SK-N-SH (cell line): ENCODE results near the gene BEST1. TPM values are rescaled to one million over a fixed set of nuclear protein-coding genes. Genes with fewer than 3 reads are reported as not detected.

Source experiments
- CTCF ChIA-PET: fragments of 300-600, 350-600 bp; formaldehyde crosslinking; extraction: SDS; loops from one replicate; lab custom pipeline; 2021; lab: Yijun Ruan, JAX
- POLR2A ChIA-PET: fragments of 350-600 bp; sonication (Branson Sonifier 250); formaldehyde crosslinking; extraction: SDS; loops from one replicate; lab custom pipeline; 2020; ENCODE audit warnings: antibody characterized with exemption, inconsistent platforms; lab: Yijun Ruan, JAX
- DNase-seq: peaks from one replicate; pipeline ENCODE4 v3.0.0; 2012
- H2AFZ ChIP-seq: fragments of 200-600 bp; sonication (generic); 2 replicates; pipeline ENCODE4 v1.8.1; 2016; ENCODE audit warnings: antibody characterized with exemption, mild to moderate bottlenecking, low read depth
- H3F3A ChIP-seq: fragments of 200-600 bp; sonication (generic); replicated peaks from 2 replicates; pipeline ENCODE3; 2016; ENCODE audit warnings: antibody characterized with exemption, mild to moderate bottlenecking; ENCODE audit not compliant: insufficient read depth
- H3K27ac ChIP-seq, 2 experiments: fragments of 200-500 bp in 1 of 2; fragments of 200-600 bp in 1 of 2; sonication (Bioruptor generic) in 1 of 2; sonication (generic), shearing (Covaris generic) in 1 of 2; 2 replicates each; pipeline versions ENCODE4 v1.5.1 to v1.6.1; 2014 to 2016; ENCODE audit warnings: low read depth in 2 of 2, inconsistent platforms in 1 of 2, low read length in 1 of 2, mild to moderate bottlenecking in 1 of 2, mixed read lengths in 1 of 2
- H3K27me3 ChIP-seq: fragments of 200-600 bp; sonication (generic), shearing (Covaris generic); 2 replicates; pipeline ENCODE4 v1.6.1; 2016; ENCODE audit warnings: mixed run types; ENCODE audit not compliant: insufficient read depth
- H3K36me3 ChIP-seq, 2 experiments: fragments of 200-500 bp in 1 of 2; fragments of 200-600 bp in 1 of 2; sonication (Bioruptor generic) in 1 of 2; sonication (generic) in 1 of 2; replicated peaks in 1 of 2; 2 replicates each; pipeline versions ENCODE3 to v1.5.1; 2014 to 2016; ENCODE audit warnings: low read length in 1 of 2, mild to moderate bottlenecking in 1 of 2; ENCODE audit not compliant: insufficient read depth in 2 of 2, control insufficient read depth in 1 of 2
- H3K4me1 ChIP-seq, 2 experiments: fragments of 200-500 bp in 1 of 2; fragments of 200-600 bp in 1 of 2; sonication (Bioruptor generic) in 1 of 2; sonication (generic), shearing (Covaris generic) in 1 of 2; 2 replicates each; pipeline versions ENCODE4 v1.5.1 to v1.6.1; 2014 to 2016; ENCODE audit warnings: low read depth in 1 of 2, low read length in 1 of 2, mixed run types in 1 of 2; ENCODE audit not compliant: insufficient read depth in 2 of 2, control insufficient read depth in 1 of 2
- H3K4me2 ChIP-seq: fragments of 200-600 bp; sonication (generic), shearing (Covaris generic); 2 replicates; pipeline ENCODE4 v1.6.1; 2017; ENCODE audit warnings: mixed run types
- H3K4me3 ChIP-seq, 2 experiments: fragments of 200-500 bp in 1 of 2; fragments of 200-600 bp in 1 of 2; sonication (Bioruptor generic) in 1 of 2; sonication (generic), shearing (Covaris generic) in 1 of 2; 2 replicates each; pipeline versions ENCODE4 v1.5.1 to v1.8.1; 2014 to 2016; ENCODE audit warnings: low read depth in 2 of 2, inconsistent platforms in 1 of 2, low read length in 1 of 2, mild to moderate bottlenecking in 1 of 2, mixed read lengths in 1 of 2, moderate library complexity in 1 of 2
- H3K79me2 ChIP-seq: fragments of 200-600 bp; sonication (generic); 2 replicates; pipeline ENCODE4 v1.8.1; 2017; ENCODE audit warnings: mild to moderate bottlenecking; ENCODE audit not compliant: insufficient read depth
- H3K9ac ChIP-seq: fragments of 200-600 bp; sonication (generic); 2 replicates; pipeline ENCODE4 v1.6.1; 2017; ENCODE audit warnings: mixed run types
- H3K9me2 ChIP-seq: fragments of 200-600 bp; sonication (generic); 2 replicates; pipeline ENCODE4 v1.6.1; 2017; ENCODE audit warnings: mixed run types
- H3K9me3 ChIP-seq: fragments of 200-600 bp; sonication (generic); 2 replicates; pipeline ENCODE4 v1.6.1; 2017; ENCODE audit warnings: mixed run types, mild to moderate bottlenecking, moderate library complexity
- H4K20me1 ChIP-seq: fragments of 200-600 bp; sonication (generic); 2 replicates; pipeline ENCODE4 v1.6.1; 2017; ENCODE audit warnings: mild to moderate bottlenecking, mixed run types; ENCODE audit not compliant: insufficient read depth
- GABPA ChIP-seq: IDR thresholded peaks from 2 replicates; pipeline ENCODE4 v1.4.0; 2012; ENCODE audit warnings: low read depth, mild to moderate bottlenecking
- GATA2 ChIP-seq: sonication (generic); formaldehyde crosslinking; IDR thresholded peaks from 2 replicates; pipeline ENCODE4 v1.5.0; 2020; ENCODE audit warnings: mild to moderate bottlenecking, missing genetic modification reagents
- MAX ChIP-seq: IDR thresholded peaks from 2 replicates; pipeline ENCODE4 v1.4.0; 2012; ENCODE audit warnings: low read depth
- MXI1 ChIP-seq: IDR thresholded peaks from 2 replicates; pipeline ENCODE4 v1.6.1; 2012; ENCODE audit warnings: mild to moderate bottlenecking, low read depth, low read length, improper control_type of control experiment
- NFIC ChIP-seq: IDR thresholded peaks from 2 replicates; pipeline ENCODE4 v1.4.0; 2012; ENCODE audit warnings: borderline replicate concordance
- NRF1 ChIP-seq: IDR thresholded peaks from 2 replicates; pipeline ENCODE4 v1.6.1; 2012; ENCODE audit warnings: low read depth, mild to moderate bottlenecking, low read length
- RCOR1 ChIP-seq: fragments of 150-350 bp; IDR thresholded peaks from 2 replicates; pipeline ENCODE4 v1.6.1; 2017; ENCODE audit warnings: antibody characterized with exemption, low read length
- REST ChIP-seq: IDR thresholded peaks from 2 replicates; pipeline ENCODE4 v1.6.1; 2012; ENCODE audit warnings: mild to moderate bottlenecking, low read depth, low read length, moderate library complexity
- RXRA ChIP-seq: IDR thresholded peaks from 2 replicates; pipeline ENCODE4 v1.4.0; 2012; ENCODE audit warnings: low read depth, mild to moderate bottlenecking, borderline replicate concordance
- TCF12 ChIP-seq: IDR thresholded peaks from 2 replicates; pipeline ENCODE4 v1.4.0; 2012
- TEAD4 ChIP-seq: IDR thresholded peaks from 2 replicates; pipeline ENCODE4 v1.4.0; 2012; ENCODE audit warnings: mild to moderate bottlenecking, borderline replicate concordance; ENCODE audit not compliant: insufficient read depth
- USF1 ChIP-seq: IDR thresholded peaks from 2 replicates; pipeline ENCODE4 v1.4.0; 2012; ENCODE audit warnings: low read depth, borderline replicate concordance
- YY1 ChIP-seq: IDR thresholded peaks from 2 replicates; pipeline ENCODE4 v1.4.0; 2012; ENCODE audit warnings: low read depth, mild to moderate bottlenecking
- WGBS: methylation state at CpG from one replicate; pipeline ENCODE4 v1.1.6; 2017; ENCODE audit warnings: low lambda C conversion rate; 5-methylcytosine and 5-hydroxymethylcytosine counted together
- polyA plus RNA-seq, 3 experiments: library from polyadenylated mRNA; depleted of rRNA; stranded (reverse); fragments of >200 nt; gene quantifications; 2 replicates each; pipeline ENCODE4 v1.2.3, GENCODE V29; 2012

The BEST1 gene
- polyA plus RNA-seq, 1 of the 3 experiments (the other 2 are of a cell fraction) = 0.30 TPM

GRCh38 chr11:61925736-61926135, 24.4 kb upstream of the BEST1 start:
- Histone ChIP-seq H3K79me2 (no peaks in the 10 kb centered on the region), H3K9ac (no peak overlapping the region), H3F3A (no peaks in the 10 kb centered on the region), H3K27me3 (no peaks in the 10 kb centered on the region), H3K27ac (no peak overlapping the region), H3K9me2 (no peaks in the 10 kb centered on the region), H2AFZ (no peak overlapping the region), H3K4me3 (no peak overlapping the region), H4K20me1 (no peaks in the 10 kb centered on the region), H3K36me3 (no peaks in the 10 kb centered on the region), H3K9me3 (no peaks in the 10 kb centered on the region), H3K4me1 (peaks cover 20 to 27% of the 10 kb centered on the region in 2 experiments), H3K4me2 (no peak overlapping the region)
- no peak for DNase-seq
- ChIA-PET CTCF (interaction anchor here (0.6 to 8.9 kb wide), 5 partner anchors 12 to 476 kb away, joined by 3 to 106 read pairs (median 3); no protein-coding TSS in a partner anchor), POLR2A (no interaction called here)
- no peak for TF ChIP-seq USF1
- TF ChIP-seq RXRA = no peak
- TF ChIP-seq YY1 = no peak
- no peak for TF ChIP-seq TCF12
- TF ChIP-seq RCOR1 = no peak
- TF ChIP-seq GABPA = no peak
- TF ChIP-seq MXI1 = no peak
- TF ChIP-seq NRF1 = no peak
- TF ChIP-seq TEAD4 = no peak
- no peak for TF ChIP-seq NFIC
- TF ChIP-seq REST = no peak
- no peak for TF ChIP-seq GATA2 (CRISPR knock-in tag)
- TF ChIP-seq MAX = no peak
- 87% methylated on average over 2 of the region's 2 CpGs for WGBS

GRCh38 chr11:61926235-61926634, 23.9 kb upstream of the BEST1 start:
- POLR2A ChIA-PET = no interaction called here
- 82% methylated on average over 3 of the region's 3 CpGs for WGBS
- CTCF ChIA-PET = interaction anchor here (0.6 to 8.9 kb wide), 5 partner anchors 21 to 476 kb away, joined by 3 to 106 read pairs (median 3); no protein-coding TSS in a partner anchor

More at GRCh38 chr11:61926235-61926634, 23.9 kb upstream of the BEST1 start:
- DNase-seq = no peak
- Histone ChIP-seq H4K20me1 (no peaks in the 10 kb centered on the region), H3F3A (no peaks in the 10 kb centered on the region), H3K4me2 (no peak overlapping the region), H2AFZ (no peak overlapping the region)
- no peak for TF ChIP-seq RXRA
- no peak for TF ChIP-seq NRF1
- no peak for TF ChIP-seq MAX
- TF ChIP-seq USF1 = no peak
- TF ChIP-seq, all 33 proteins: peak for 0
- Histone ChIP-seq H3K79me2 (no peaks in the 10 kb centered on the region), H3K27ac (no peak overlapping the region), H3K9me3 (no peaks in the 10 kb centered on the region), H3K9me2 (no peaks in the 10 kb centered on the region), H3K4me3 (no peak overlapping the region), H3K36me3 (no peaks in the 10 kb centered on the region), H3K27me3 (no peaks in the 10 kb centered on the region), H3K9ac (no peak overlapping the region), H3K4me1 (peaks cover 20 to 26% of the 10 kb centered on the region in 2 experiments)
